ENCODE measurements around the gene PIGR.

Gene PIGR

DNA sequence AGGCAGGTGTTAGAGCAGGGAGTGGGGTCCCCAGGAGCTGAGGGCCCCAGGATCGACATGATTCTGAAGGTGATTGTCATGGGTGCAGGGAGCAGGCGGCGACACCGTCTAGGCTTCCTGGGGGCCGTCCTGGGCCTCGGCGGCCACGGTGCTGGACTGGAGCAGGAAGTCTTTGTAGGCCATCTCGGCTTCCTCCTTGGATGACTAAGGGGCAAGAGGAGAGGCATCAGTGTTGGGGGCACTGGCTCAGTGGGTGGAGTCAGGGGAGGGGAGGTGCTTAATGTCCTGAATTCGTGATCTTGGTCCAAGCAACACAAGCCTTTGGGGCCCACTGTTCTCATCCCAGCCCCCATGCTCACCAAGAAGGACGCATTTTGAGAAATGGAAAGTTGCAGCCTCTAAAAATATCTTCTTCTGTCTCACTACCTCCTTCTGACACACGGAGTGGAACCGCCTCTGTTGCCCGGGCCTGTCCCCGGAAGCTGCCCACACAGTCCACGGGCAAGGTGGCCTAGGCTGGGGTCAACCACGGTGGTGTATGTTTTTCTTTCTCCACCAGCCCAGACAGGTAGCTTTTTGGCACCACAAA, 16.0 kb downstream of the PIGR start:
- WGBS (ENCODE audit: extremely low coverage, insufficient coverage, low lambda C conversion rate): no CpG with 5 or more reads among the region's 17 CpGs
- no peak for DNase-seq
- no peak overlapping the region for H3K4ac ChIP-seq (ENCODE audit: low read depth, low read length)
- H4K8ac ChIP-seq (ENCODE audit: low read depth, low read length): no peak overlapping the region
- no peak overlapping the region for H2BK5ac ChIP-seq (ENCODE audit: low read length)
- no peaks in the 10 kb centered on the region for H3K79me1 ChIP-seq (ENCODE audit: low read length)
- H2BK120ac ChIP-seq (ENCODE audit: low read depth, low read length): no peak overlapping the region
- H3K56ac ChIP-seq (ENCODE audit: low read length): no peak overlapping the region
- H3K18ac ChIP-seq (ENCODE audit: low read length): no peak overlapping the region
- no peak overlapping the region for H3K9ac ChIP-seq (ENCODE audit: low read length)
- H3K36me3 ChIP-seq (ENCODE audit: control insufficient read depth, insufficient read depth, low read length): no peaks in the 10 kb centered on the region
- no peak overlapping the region for H2BK15ac ChIP-seq (replicated peaks; ENCODE audit: low read depth)
- H4K5ac ChIP-seq (ENCODE audit: low read length): no peak overlapping the region
- H3K4me1 ChIP-seq (ENCODE audit: control insufficient read depth, low read depth, low read length): no peaks in the 10 kb centered on the region
- no peak overlapping the region for H3K4me3 ChIP-seq (ENCODE audit: low read length)
- H3K23ac ChIP-seq (ENCODE audit: low read length): no peak overlapping the region
- H3K79me2 ChIP-seq (ENCODE audit: control insufficient read depth, insufficient read depth, low read length): no peaks in the 10 kb centered on the region
- no peaks in the 10 kb centered on the region for H3K27me3 ChIP-seq (ENCODE audit: insufficient read depth, low read length, poor library complexity)
- no peak overlapping the region for H2AK5ac ChIP-seq (ENCODE audit: low read length)
- H3K27ac ChIP-seq (ENCODE audit: low read depth, low read length): no peak overlapping the region
- H3K4me2 ChIP-seq (ENCODE audit: low read length): no peak overlapping the region

DNA sequence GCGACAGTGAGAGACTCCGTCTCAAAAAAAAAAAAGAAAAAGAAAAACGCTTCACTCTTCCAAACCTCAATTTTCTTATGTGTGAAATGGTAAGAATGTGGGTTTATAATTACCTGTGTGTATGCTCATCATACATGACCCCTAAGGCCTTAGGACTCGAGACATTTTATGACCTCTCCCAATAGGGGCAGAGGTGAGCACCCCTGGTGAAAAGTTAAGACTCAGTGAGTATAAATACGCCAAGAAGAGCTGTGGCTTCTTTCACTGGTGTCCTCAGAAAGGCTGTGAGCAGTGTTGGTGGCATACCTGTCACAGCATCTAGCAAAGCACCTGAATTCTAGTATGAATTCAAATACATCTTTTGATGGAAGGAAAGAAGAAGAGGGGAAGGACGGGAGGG, 16.7 kb downstream of the PIGR start:
- no peak overlapping the region for H3K9ac ChIP-seq (ENCODE audit: low read length)
- H3K79me1 ChIP-seq (ENCODE audit: low read length): no peaks in the 10 kb centered on the region
- no peak for DNase-seq
- no peak overlapping the region for H3K4ac ChIP-seq (ENCODE audit: low read depth, low read length)
- H3K18ac ChIP-seq (ENCODE audit: low read length): no peak overlapping the region
- no peak overlapping the region for H3K56ac ChIP-seq (ENCODE audit: low read length)
- H4K8ac ChIP-seq (ENCODE audit: low read depth, low read length): no peak overlapping the region
- H3K4me2 ChIP-seq (ENCODE audit: low read length): no peak overlapping the region
- H3K23ac ChIP-seq (ENCODE audit: low read length): no peak overlapping the region
- H3K4me1 ChIP-seq (ENCODE audit: control insufficient read depth, low read depth, low read length): no peaks in the 10 kb centered on the region
- H3K4me3 ChIP-seq (ENCODE audit: low read length): no peak overlapping the region
- no peaks in the 10 kb centered on the region for H3K36me3 ChIP-seq (ENCODE audit: control insufficient read depth, insufficient read depth, low read length)
- H2BK15ac ChIP-seq (replicated peaks; ENCODE audit: low read depth): no peak overlapping the region
- H2BK5ac ChIP-seq (ENCODE audit: low read length): no peak overlapping the region
- H3K27ac ChIP-seq (ENCODE audit: low read depth, low read length): no peak overlapping the region
- H3K79me2 ChIP-seq (ENCODE audit: control insufficient read depth, insufficient read depth, low read length): no peaks in the 10 kb centered on the region
- no CpG with 5 or more reads among the region's 6 CpGs for WGBS (ENCODE audit: extremely low coverage, insufficient coverage, low lambda C conversion rate)
- no peaks in the 10 kb centered on the region for H3K27me3 ChIP-seq (ENCODE audit: insufficient read depth, low read length, poor library complexity)
- no peak overlapping the region for H2BK120ac ChIP-seq (ENCODE audit: low read depth, low read length)
- no peak overlapping the region for H4K5ac ChIP-seq (ENCODE audit: low read length)
- no peak overlapping the region for H2AK5ac ChIP-seq (ENCODE audit: low read length)

DNA sequence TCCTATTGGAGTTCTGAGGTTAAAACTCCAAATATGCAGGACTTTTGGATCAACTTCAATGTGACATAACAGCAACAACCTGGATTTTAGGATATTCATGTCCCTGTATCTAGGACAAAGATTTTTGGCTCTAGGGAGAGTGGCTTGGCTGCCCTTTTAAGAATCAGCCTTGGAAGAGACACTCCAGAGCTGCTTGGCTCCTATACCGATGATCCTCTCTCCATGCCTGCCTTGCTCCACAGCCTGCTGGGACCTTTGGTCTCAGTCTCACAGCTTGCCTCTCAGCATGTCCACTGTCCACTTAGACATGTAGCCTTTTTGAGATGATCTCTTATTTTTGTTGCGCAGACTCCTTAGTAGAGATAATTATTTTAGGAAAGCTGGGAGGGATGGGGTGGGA, 20.0 kb downstream of the PIGR start:
- Histone ChIP-seq H3K79me1 (ENCODE audit: low read length) (no peaks in the 10 kb centered on the region), H3K79me2 (ENCODE audit: control insufficient read depth, insufficient read depth, low read length) (no peaks in the 10 kb centered on the region), H3K27ac (ENCODE audit: low read depth, low read length) (no peak overlapping the region), H3K4me1 (ENCODE audit: control insufficient read depth, low read depth, low read length) (no peaks in the 10 kb centered on the region), H3K56ac (ENCODE audit: low read length) (no peak overlapping the region), H3K4ac (ENCODE audit: low read depth, low read length) (no peak overlapping the region), H4K5ac (ENCODE audit: low read length) (no peak overlapping the region), H3K36me3 (ENCODE audit: control insufficient read depth, insufficient read depth, low read length) (no peaks in the 10 kb centered on the region), H2AK5ac (ENCODE audit: low read length) (no peak overlapping the region), H2BK15ac (replicated peaks; ENCODE audit: low read depth) (no peak overlapping the region), H3K9ac (ENCODE audit: low read length) (no peak overlapping the region), H3K4me3 (ENCODE audit: low read length) (no peak overlapping the region), H3K4me2 (ENCODE audit: low read length) (no peak overlapping the region), H2BK5ac (ENCODE audit: low read length) (no peak overlapping the region), H3K18ac (ENCODE audit: low read length) (no peak overlapping the region), H2BK120ac (ENCODE audit: low read depth, low read length) (no peak overlapping the region), H3K27me3 (ENCODE audit: insufficient read depth, low read length, poor library complexity) (no peaks in the 10 kb centered on the region), H3K23ac (ENCODE audit: low read length) (no peak overlapping the region), H4K8ac (ENCODE audit: low read depth, low read length) (no peak overlapping the region)
- WGBS (ENCODE audit: extremely low coverage, insufficient coverage, low lambda C conversion rate): no CpG with 5 or more reads among the region's 2 CpGs
- no peak for DNase-seq

DNA sequence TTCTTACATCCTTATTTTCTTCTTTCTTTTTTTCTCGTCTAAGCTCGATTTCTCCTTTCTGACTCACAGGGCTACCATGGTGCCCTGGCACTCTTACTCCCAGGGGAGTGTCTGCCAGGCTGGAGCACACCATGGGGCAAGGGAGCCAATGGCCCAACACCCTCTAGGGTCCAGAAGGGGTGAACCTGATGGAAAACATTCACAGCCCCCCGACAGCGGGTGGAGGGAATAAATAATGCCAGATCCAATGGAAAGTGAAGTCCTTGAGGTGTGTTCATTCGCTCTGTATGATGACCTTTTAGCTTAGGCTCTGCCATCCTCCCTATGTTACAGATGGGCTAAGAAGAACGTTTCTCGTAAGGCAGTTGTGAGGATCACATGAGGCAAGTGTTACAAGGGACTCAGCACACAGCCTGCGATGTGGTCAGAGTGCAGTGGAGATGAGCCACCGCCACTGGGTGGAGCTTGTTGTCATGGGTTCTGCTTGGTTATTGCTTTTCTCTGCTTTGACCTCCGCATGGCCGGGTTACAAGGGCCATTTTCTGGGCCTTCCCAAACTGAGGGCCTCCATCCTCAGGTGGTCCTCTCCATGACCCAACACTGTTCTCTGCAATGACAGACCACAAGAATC, 21.0 kb downstream of the PIGR start:
- Histone ChIP-seq H3K56ac (ENCODE audit: low read length) (no peak overlapping the region), H2BK5ac (ENCODE audit: low read length) (no peak overlapping the region), H3K4me3 (ENCODE audit: low read length) (no peak overlapping the region), H3K27ac (ENCODE audit: low read depth, low read length) (no peak overlapping the region), H2AK5ac (ENCODE audit: low read length) (no peak overlapping the region), H3K79me2 (ENCODE audit: control insufficient read depth, insufficient read depth, low read length) (no peaks in the 10 kb centered on the region), H3K4me2 (ENCODE audit: low read length) (no peak overlapping the region), H3K36me3 (ENCODE audit: control insufficient read depth, insufficient read depth, low read length) (no peaks in the 10 kb centered on the region), H4K5ac (ENCODE audit: low read length) (no peak overlapping the region), H2BK120ac (ENCODE audit: low read depth, low read length) (no peak overlapping the region), H3K27me3 (ENCODE audit: insufficient read depth, low read length, poor library complexity) (no peaks in the 10 kb centered on the region), H3K79me1 (ENCODE audit: low read length) (no peaks in the 10 kb centered on the region), H3K23ac (ENCODE audit: low read length) (no peak overlapping the region), H4K8ac (ENCODE audit: low read depth, low read length) (no peak overlapping the region), H3K4me1 (ENCODE audit: control insufficient read depth, low read depth, low read length) (no peaks in the 10 kb centered on the region), H3K9ac (ENCODE audit: low read length) (no peak overlapping the region), H2BK15ac (replicated peaks; ENCODE audit: low read depth) (no peak overlapping the region), H3K4ac (ENCODE audit: low read depth, low read length) (no peak overlapping the region), H3K18ac (ENCODE audit: low read length) (no peak overlapping the region)
- DNase-seq: peak; percentile 73
- WGBS (ENCODE audit: extremely low coverage, insufficient coverage, low lambda C conversion rate): no CpG with 5 or more reads among the region's 11 CpGs

DNA sequence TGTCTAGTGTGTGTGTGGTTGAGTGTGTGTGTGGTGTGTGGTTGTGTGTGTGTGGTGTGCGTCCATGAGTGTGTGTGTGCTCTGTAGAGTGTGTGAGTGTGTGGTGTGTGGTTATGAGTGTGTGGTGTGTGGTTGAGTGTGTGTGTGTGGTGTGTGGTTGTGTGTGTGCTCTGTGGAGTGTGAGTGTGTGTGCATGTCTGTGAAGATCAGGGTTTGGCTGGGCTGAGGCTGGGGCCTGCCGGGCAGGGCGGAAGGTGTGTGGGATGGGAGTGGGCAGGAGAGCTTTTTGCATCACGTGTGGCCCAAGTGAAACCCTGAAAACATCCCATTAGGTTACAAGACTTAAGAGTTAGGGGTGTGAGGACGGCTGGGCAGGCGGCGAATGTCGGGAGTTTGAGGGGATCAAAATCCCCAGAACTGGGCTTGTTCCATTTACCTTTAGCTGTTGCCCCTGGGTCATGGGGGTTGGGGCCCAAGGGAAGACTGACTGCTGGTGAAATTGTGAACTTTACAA, 21.6 kb downstream of the PIGR start:
- Histone ChIP-seq H2BK5ac (ENCODE audit: low read length) (no peak overlapping the region), H3K56ac (ENCODE audit: low read length) (no peak overlapping the region), H3K27me3 (ENCODE audit: insufficient read depth, low read length, poor library complexity) (no peaks in the 10 kb centered on the region), H2BK15ac (replicated peaks; ENCODE audit: low read depth) (no peak overlapping the region), H3K79me1 (ENCODE audit: low read length) (no peaks in the 10 kb centered on the region), H3K9ac (ENCODE audit: low read length) (no peak overlapping the region), H2BK120ac (ENCODE audit: low read depth, low read length) (no peak overlapping the region), H3K4me1 (ENCODE audit: control insufficient read depth, low read depth, low read length) (no peaks in the 10 kb centered on the region), H3K79me2 (ENCODE audit: control insufficient read depth, insufficient read depth, low read length) (no peaks in the 10 kb centered on the region), H3K18ac (ENCODE audit: low read length) (no peak overlapping the region), H4K8ac (ENCODE audit: low read depth, low read length) (no peak overlapping the region), H3K4me3 (ENCODE audit: low read length) (no peak overlapping the region), H3K27ac (ENCODE audit: low read depth, low read length) (no peak overlapping the region), H4K5ac (ENCODE audit: low read length) (no peak overlapping the region), H3K23ac (ENCODE audit: low read length) (no peak overlapping the region), H3K4ac (ENCODE audit: low read depth, low read length) (no peak overlapping the region), H2AK5ac (ENCODE audit: low read length) (no peak overlapping the region), H3K36me3 (ENCODE audit: control insufficient read depth, insufficient read depth, low read length) (no peaks in the 10 kb centered on the region), H3K4me2 (ENCODE audit: low read length) (no peak overlapping the region)
- no CpG with 5 or more reads among the region's 8 CpGs for WGBS (ENCODE audit: extremely low coverage, insufficient coverage, low lambda C conversion rate)
- DNase-seq: no peak
